PC-3 (cell line): ENCODE measurements around the gene SLC25A19.

Experiments used
- CTCF ChIP-seq: fragments of 300-600 bp; sonication (generic); conservative IDR thresholded peaks from 2 replicates; pipeline ENCODE4 v1.5.1; 2017; ENCODE audit warnings: antibody characterized with exemption, low read depth, mild to moderate bottlenecking, low read length
- EZH2 ChIP-seq: fragments of 300-600 bp; sonication (generic); IDR thresholded peaks from one replicate; pipeline ENCODE4 v1.6.1; 2017; ENCODE audit warnings: antibody characterized with exemption, mild to moderate bottlenecking, low read length; ENCODE audit not compliant: unreplicated experiment

- TF ChIP-seq CTCF = no peak
- TF ChIP-seq EZH2 = no peak
These were observed 18.3 kb downstream of the SLC25A19 start, which contains the start of gene MIF4GD for GRCh38 chr17:75270966-75271232.
